HG03159 (cell line): Measurements from ENCODE around the gene AGPAT1.

Source experiments
- ATAC-seq: cut with Tn5 transposase; IDR thresholded peaks from one replicate; pipeline ENCODE4 v1.9.1; 2021; ENCODE audit warnings: mild to moderate bottlenecking, moderate library complexity; ENCODE audit not compliant: unreplicated experiment

The AGPAT1 gene

DNA sequence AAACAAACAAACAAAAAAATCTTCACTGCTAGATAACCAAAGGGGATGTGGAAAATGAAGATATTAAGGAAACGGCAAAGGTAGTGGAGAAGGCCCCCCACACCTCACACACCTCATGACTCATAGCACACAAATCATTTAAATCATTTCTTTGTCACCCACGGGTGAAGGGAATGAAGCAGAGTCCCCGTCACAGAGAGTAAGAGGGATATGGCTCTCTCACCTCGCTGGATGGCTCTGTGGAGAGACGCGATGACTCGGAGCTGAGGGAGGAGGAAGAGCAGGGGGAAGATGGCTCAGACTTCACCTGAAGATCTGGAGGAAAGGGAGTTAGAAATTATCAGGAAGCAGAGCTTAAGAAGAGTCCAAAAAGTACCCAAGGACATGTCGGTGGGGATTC lies 49.0 kb downstream of the AGPAT1 start:
- ATAC-seq: no peak

DNA sequence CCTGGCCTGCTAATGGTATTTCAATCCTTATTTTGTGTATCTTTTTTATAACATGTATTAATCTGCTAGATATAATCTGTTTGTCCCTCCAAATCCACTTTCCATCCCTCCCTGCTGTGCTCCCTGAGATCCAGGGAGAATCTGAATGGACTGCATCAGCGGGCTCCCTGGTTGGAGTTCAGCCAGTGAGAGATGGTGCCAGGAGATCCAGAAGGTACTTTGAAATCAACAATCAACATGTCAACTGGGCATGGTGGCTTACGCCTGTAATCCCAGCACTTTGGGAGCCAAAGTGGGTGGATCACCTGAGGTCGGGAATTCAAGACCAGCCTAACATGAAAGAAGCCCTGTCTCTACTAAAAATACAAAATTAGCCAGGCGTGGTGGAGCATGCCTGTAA lies 52.2 kb downstream of the AGPAT1 start:
- no peak for ATAC-seq

DNA sequence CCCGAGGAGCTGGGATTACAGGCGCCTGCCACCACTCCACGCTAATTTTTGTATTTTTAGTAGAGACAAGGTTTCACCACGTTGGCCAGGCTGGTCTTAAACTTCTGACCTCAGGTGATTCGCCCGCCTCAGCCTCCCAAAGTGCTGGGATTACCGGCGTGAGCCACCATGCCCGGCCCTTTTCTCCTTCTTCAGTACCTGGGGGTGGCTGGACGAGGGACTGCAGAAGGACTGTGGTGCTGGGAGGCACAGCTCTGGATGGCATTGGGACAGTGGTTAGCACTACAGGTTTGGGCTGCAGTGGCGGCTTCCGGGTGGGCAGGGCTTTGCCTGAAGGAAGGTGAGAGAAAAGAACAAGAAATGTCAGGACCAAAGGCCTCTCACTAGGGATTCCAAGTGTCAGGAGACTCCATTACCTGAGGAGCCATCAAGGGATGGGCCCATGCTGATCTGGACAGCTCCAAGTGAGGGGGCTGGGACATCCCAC lies 55.3 kb downstream of the AGPAT1 start:
- ATAC-seq: no peak

DNA sequence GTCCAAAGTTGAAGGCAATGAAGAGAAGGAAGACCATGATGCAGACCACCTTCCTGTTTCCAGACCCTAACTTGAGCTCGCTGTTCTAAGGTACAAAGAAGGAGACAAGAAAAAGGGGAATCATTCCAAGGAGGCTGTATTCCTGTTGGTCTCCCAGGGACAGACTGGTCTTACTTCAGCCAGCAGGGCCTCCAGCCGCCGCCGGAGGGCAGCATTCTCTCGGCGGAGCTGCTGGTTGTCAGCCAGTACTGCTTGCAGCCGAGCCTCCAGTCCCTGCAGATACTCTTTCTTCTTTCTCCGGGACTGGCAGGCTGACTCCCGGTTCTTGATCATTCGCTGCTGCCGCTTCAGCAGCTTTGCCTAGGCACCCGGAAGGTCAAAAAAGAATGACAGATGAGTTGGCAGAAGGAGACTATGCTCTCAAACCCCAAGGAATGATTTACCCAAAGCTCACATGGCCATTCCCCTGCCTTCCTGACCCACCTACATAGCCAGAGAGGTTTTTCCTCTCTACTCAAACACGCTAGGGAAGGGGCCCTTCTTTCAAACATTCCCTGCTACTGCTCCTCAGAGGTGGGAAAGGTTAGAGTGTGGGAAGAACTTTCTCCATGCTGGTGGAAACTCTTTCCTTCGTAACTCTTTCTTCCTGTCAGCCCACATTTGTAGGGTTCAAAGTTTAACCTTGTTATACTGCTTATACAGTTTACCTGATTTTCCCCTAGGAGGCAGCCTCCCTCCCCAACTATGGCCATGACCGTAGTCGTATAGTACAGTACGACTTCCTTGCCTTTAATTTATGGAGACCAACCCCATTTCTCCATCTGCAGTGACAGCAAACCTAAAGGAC lies 56.9 kb downstream of the AGPAT1 start:
- ATAC-seq: no peak
